HepG2 (cell line): Measurements from ENCODE around the gene RTEL1. TPM values are rescaled to one million over a fixed set of nuclear protein-coding genes. Genes with fewer than 3 reads are reported as not detected.

ENCODE experiments used
- CHD2 ChIP-seq: IDR thresholded peaks from 2 replicates; pipeline ENCODE4 v1.6.1; 2011; ENCODE audit warnings: low read depth, low read length, improper control_type of control experiment
- MATR3 ChIP-seq: sonication (generic); formaldehyde crosslinking; IDR thresholded peaks from 2 replicates; pipeline ENCODE4 v1.4.0; 2020; ENCODE audit warnings: missing genetic modification reagents
- NFYC ChIP-seq: IDR thresholded peaks from 2 replicates; pipeline ENCODE4 v1.6.1; 2016; ENCODE audit warnings: missing genetic modification reagents, missing compliant biosample characterization
- PHF5A ChIP-seq: IDR thresholded peaks from one replicate; pipeline ENCODE4 v1.6.1; 2018; ENCODE audit warnings: low read depth, missing genetic modification reagents; ENCODE audit not compliant: unreplicated experiment
- SRSF9 ChIP-seq: fragments of 200-400 bp; formaldehyde crosslinking; IDR thresholded peaks from 2 replicates; pipeline ENCODE4 v1.6.1; 2018; ENCODE audit warnings: borderline replicate concordance, mild to moderate bottlenecking, low read depth, low read length; ENCODE audit not compliant: insufficient read depth, poor library complexity, severe bottlenecking
- ZNF276 ChIP-seq: sonication (generic); formaldehyde crosslinking; IDR thresholded peaks from 2 replicates; pipeline ENCODE4 v1.4.0; 2020; ENCODE audit warnings: mild to moderate bottlenecking, low read depth, missing genetic modification reagents
- ZNF3 ChIP-seq: IDR thresholded peaks from 2 replicates; pipeline ENCODE4 v1.7.0; 2017; ENCODE audit warnings: inconsistent platforms
- ZNF784 ChIP-seq: sonication (generic); formaldehyde crosslinking; IDR thresholded peaks from 2 replicates; pipeline ENCODE4 v1.5.1; 2020; ENCODE audit warnings: missing genetic modification reagents, mild to moderate bottlenecking, borderline replicate concordance
- polyA plus RNA-seq, 8 experiments: library from polyadenylated mRNA; depleted of rRNA in 3 of 8; stranded (reverse) in 7 of 8; unstranded in 1 of 8; fragments of >200 nt; fragmentation: Illumina TruSeq in 4 of 8; extraction: Trizol in 4 of 8; gene quantifications; 2 replicates each; pipeline versions ENCODE4 v1.2.1 to v1.2.3, GENCODE V29; 2011 to 2016; ENCODE audit warnings: low read depth in 4 of 8, missing spikeins in 1 of 8, mixed read lengths in 1 of 8; ENCODE audit not compliant: insufficient read depth in 1 of 8
- total RNA-seq, 5 experiments: library from RNA; depleted of rRNA; stranded (reverse); fragments of >200 nt; fragmentation: Illumina TruSeq; extraction: Trizol; gene quantifications; 2 replicates each; pipeline ENCODE4 v1.2.3, GENCODE V29; 2016; ENCODE audit warnings: low read depth in 1 of 5
- TF ChIP-seq, protein P1 (sequence below): sonication (generic); formaldehyde crosslinking; IDR thresholded peaks from 2 replicates; pipeline ENCODE4 v1.5.0; 2020; ENCODE audit warnings: mild to moderate bottlenecking, missing genetic modification reagents
- TF ChIP-seq, protein P2 (sequence below): sonication (generic); formaldehyde crosslinking; IDR thresholded peaks from 2 replicates; pipeline ENCODE4 v1.5.1; 2020; ENCODE audit warnings: missing genetic modification reagents, mild to moderate bottlenecking, borderline replicate concordance
- TF ChIP-seq, protein P3 (sequence below): sonication (generic); formaldehyde crosslinking; IDR thresholded peaks from 2 replicates; pipeline ENCODE4 v1.5.0; 2020; ENCODE audit warnings: mild to moderate bottlenecking, missing genetic modification reagents
- TF ChIP-seq, protein P4 (sequence below), 2 experiments: fragments of 450-650 bp in 1 of 2; sonication (generic) in 1 of 2; formaldehyde crosslinking; IDR thresholded peaks; 2 replicates each; pipeline versions ENCODE4 v1.5.0 to v1.8.0; 2020 to 2022; ENCODE audit warnings: mild to moderate bottlenecking in 1 of 2, missing genetic modification reagents in 1 of 2
- TF ChIP-seq, protein P5 (sequence below): sonication (generic); formaldehyde crosslinking; IDR thresholded peaks from 2 replicates; pipeline ENCODE4 v1.4.0; 2020; ENCODE audit warnings: mild to moderate bottlenecking, missing genetic modification reagents

Gene RTEL1
- total and polyA plus RNA-seq, 2 of the 13 experiments (the other 11 are each of a cell fraction or from before 2014, with no cell fraction given), result 21.8 to 36.4 TPM

DNA sequence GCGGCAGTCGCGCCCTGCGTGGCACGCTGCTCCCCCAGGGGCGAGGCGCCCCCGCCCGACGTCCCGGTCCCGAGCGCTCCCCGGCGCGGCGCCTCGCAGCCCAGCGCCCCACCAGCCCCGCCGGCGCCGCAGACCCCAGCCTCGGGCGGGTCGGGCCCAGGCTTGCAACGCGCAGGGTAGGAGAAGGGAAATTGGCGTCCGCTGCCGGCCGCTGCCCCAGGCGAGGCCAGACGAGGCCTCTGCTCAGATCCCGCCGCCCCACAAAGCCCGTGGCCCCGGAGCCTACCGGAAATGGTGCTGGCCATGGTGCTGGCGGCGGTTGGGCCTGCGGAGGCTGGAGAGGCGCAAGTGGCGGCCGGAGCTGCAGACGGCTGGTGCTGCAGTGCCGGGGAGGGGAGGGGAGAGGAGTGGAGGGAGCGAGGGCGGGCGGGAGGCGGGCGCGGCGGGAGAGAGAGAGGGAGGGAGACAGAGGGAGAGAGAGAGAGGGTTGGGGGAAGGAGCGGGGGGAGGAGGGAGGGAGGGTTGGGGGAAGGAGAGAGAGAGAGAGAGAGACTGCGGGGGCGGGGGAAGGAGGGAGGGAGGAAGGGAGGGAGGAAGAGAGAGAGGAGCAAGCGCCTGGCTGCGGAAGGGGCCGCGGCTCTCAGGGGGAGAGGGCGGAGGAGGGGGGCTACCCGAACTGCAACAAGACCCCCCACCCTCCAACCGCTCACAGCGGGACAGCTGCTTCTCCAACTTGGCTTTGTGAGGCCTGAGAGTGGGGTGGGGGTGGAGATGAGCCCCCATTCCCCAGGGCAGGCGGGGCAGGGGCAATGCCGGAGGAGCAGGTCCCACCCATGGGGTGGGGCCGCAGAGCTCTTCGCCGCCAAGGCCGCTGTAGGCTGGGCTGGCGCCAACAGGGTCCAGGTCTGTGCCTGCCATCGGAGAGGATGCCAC, 4.8 kb upstream of the RTEL1 start, which contains the start of gene STMN3 (continued):
- TF ChIP-seq, protein P1, sequence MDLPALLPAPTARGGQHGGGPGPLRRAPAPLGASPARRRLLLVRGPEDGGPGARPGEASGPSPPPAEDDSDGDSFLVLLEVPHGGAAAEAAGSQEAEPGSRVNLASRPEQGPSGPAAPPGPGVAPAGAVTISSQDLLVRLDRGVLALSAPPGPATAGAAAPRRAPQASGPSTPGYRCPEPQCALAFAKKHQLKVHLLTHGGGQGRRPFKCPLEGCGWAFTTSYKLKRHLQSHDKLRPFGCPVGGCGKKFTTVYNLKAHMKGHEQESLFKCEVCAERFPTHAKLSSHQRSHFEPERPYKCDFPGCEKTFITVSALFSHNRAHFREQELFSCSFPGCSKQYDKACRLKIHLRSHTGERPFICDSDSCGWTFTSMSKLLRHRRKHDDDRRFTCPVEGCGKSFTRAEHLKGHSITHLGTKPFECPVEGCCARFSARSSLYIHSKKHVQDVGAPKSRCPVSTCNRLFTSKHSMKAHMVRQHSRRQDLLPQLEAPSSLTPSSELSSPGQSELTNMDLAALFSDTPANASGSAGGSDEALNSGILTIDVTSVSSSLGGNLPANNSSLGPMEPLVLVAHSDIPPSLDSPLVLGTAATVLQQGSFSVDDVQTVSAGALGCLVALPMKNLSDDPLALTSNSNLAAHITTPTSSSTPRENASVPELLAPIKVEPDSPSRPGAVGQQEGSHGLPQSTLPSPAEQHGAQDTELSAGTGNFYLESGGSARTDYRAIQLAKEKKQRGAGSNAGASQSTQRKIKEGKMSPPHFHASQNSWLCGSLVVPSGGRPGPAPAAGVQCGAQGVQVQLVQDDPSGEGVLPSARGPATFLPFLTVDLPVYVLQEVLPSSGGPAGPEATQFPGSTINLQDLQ (CRISPR knock-in tag), result no peak; the same call in 1 of the 2 replicates
- peak; percentile 96 for TF ChIP-seq ZNF276 (CRISPR knock-in tag)
- TF ChIP-seq PHF5A, result peak; percentile 89
- no peak for TF ChIP-seq SRSF9
- TF ChIP-seq ZNF3 (CRISPR knock-in tag), result peak; percentile 76; the same call in 1 of the 2 replicates
- TF ChIP-seq, protein P2, sequence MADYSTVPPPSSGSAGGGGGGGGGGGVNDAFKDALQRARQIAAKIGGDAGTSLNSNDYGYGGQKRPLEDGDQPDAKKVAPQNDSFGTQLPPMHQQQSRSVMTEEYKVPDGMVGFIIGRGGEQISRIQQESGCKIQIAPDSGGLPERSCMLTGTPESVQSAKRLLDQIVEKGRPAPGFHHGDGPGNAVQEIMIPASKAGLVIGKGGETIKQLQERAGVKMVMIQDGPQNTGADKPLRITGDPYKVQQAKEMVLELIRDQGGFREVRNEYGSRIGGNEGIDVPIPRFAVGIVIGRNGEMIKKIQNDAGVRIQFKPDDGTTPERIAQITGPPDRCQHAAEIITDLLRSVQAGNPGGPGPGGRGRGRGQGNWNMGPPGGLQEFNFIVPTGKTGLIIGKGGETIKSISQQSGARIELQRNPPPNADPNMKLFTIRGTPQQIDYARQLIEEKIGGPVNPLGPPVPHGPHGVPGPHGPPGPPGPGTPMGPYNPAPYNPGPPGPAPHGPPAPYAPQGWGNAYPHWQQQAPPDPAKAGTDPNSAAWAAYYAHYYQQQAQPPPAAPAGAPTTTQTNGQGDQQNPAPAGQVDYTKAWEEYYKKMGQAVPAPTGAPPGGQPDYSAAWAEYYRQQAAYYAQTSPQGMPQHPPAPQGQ, result no peak
- TF ChIP-seq MATR3 (CRISPR knock-in tag), result no peak
- TF ChIP-seq, protein P3, sequence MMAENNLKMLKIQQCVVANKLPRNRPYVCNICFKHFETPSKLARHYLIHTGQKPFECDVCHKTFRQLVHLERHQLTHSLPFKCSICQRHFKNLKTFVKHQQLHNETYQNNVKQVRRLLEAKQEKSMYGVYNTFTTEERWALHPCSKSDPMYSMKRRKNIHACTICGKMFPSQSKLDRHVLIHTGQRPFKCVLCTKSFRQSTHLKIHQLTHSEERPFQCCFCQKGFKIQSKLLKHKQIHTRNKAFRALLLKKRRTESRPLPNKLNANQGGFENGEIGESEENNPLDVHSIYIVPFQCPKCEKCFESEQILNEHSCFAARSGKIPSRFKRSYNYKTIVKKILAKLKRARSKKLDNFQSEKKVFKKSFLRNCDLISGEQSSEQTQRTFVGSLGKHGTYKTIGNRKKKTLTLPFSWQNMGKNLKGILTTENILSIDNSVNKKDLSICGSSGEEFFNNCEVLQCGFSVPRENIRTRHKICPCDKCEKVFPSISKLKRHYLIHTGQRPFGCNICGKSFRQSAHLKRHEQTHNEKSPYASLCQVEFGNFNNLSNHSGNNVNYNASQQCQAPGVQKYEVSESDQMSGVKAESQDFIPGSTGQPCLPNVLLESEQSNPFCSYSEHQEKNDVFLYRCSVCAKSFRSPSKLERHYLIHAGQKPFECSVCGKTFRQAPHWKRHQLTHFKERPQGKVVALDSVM (CRISPR knock-in tag), result peak; percentile 73; the same call in 1 of the 2 replicates
- TF ChIP-seq, protein P4, sequence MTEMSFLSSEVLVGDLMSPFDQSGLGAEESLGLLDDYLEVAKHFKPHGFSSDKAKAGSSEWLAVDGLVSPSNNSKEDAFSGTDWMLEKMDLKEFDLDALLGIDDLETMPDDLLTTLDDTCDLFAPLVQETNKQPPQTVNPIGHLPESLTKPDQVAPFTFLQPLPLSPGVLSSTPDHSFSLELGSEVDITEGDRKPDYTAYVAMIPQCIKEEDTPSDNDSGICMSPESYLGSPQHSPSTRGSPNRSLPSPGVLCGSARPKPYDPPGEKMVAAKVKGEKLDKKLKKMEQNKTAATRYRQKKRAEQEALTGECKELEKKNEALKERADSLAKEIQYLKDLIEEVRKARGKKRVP (CRISPR knock-in tag; IDR thresholded peaks at IDR 0.05), result peak in 1 of 2 experiments; percentile 79; a peak in 2 of 4 replicates
- TF ChIP-seq NFYC (CRISPR knock-in tag), result peak; percentile 59
- TF ChIP-seq, protein P5, sequence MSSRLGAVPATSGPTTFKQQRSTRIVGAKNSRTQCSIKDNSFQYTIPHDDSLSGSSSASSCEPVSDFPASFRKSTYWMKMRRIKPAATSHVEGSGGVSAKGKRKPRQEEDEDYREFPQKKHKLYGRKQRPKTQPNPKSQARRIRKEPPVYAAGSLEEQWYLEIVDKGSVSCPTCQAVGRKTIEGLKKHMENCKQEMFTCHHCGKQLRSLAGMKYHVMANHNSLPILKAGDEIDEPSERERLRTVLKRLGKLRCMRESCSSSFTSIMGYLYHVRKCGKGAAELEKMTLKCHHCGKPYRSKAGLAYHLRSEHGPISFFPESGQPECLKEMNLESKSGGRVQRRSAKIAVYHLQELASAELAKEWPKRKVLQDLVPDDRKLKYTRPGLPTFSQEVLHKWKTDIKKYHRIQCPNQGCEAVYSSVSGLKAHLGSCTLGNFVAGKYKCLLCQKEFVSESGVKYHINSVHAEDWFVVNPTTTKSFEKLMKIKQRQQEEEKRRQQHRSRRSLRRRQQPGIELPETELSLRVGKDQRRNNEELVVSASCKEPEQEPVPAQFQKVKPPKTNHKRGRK (CRISPR knock-in tag), result 0 out of 2 replicates have a peak, but pooled peaks have one; percentile 47
- TF ChIP-seq CHD2, result no peak
- peak; percentile 96; the same call in 1 of the 2 replicates for TF ChIP-seq ZNF784 (CRISPR knock-in tag)
